Spleen (tissue), 11 donors: ENCODE measurements around the gene KCNC2. TPM values are rescaled to one million over a fixed set of nuclear protein-coding genes. Genes with fewer than 3 reads are reported as not detected.

ENCODE experiments used
- DNase-seq: peaks from one replicate; pipeline ENCODE4 v3.0.0-alpha.2; 2020
- H3K27ac ChIP-seq, 8 donors: fragments of 200-600 bp; sonication (generic) in 7 of 8; 1 replicate in 4 of 8; 2 replicates in 4 of 8; pipeline versions ENCODE4 v1.5.0 to v1.8.0; 2016 to 2021; ENCODE audit warnings: inconsistent platforms in 4 of 8, mild to moderate bottlenecking in 4 of 8, moderate library complexity in 1 of 8
- H3K27me3 ChIP-seq, 7 donors: fragments of 200-600 bp; sonication (generic) in 6 of 7; replicated peaks in 1 of 7; 1 replicate in 4 of 7; 2 replicates in 3 of 7; pipeline versions ENCODE4 v1.5.0 to v1.8.0; 2016 to 2021; ENCODE audit warnings: inconsistent platforms in 3 of 7, mild to moderate bottlenecking in 1 of 7
- H3K36me3 ChIP-seq, 6 donors: fragments of 200-600 bp; sonication (generic) in 5 of 6; 1 replicate in 4 of 6; 2 replicates in 2 of 6; pipeline versions ENCODE4 v1.5.0 to v1.8.0; 2016 to 2021; ENCODE audit warnings: inconsistent platforms in 2 of 6
- H3K4me1 ChIP-seq, 6 donors: fragments of 200-600 bp; sonication (generic) in 5 of 6; 1 replicate in 3 of 6; 2 replicates in 3 of 6; pipeline versions ENCODE4 v1.5.0 to v1.8.0; 2016 to 2021; ENCODE audit warnings: inconsistent platforms in 3 of 6
- H3K4me3 ChIP-seq, 8 donors: fragments of 200-600 bp; sonication (generic) in 7 of 8; 1 replicate in 4 of 8; 2 replicates in 4 of 8; pipeline versions ENCODE4 v1.5.0 to v1.8.0; 2016 to 2021; ENCODE audit warnings: inconsistent platforms in 4 of 8, mild to moderate bottlenecking in 4 of 8, moderate library complexity in 2 of 8
- H3K9me3 ChIP-seq, 8 donors: fragments of 200-600 bp; sonication (generic) in 7 of 8; 1 replicate in 4 of 8; 2 replicates in 4 of 8; pipeline versions ENCODE4 v1.5.0 to v1.8.0; 2016 to 2021; ENCODE audit warnings: inconsistent platforms in 4 of 8
- POLR2A ChIP-seq, 3 donors: fragments of 450-650 bp; IDR thresholded peaks; one replicate each; pipeline ENCODE4 v1.5.1; 2017; ENCODE audit warnings: antibody characterized with exemption in 3 of 3, mild to moderate bottlenecking in 1 of 3
- POLR2AphosphoS5 ChIP-seq, 3 donors: sonication (generic); formaldehyde crosslinking; IDR thresholded peaks; one replicate each; pipeline ENCODE4 v1.5.1; 2017; ENCODE audit warnings: antibody characterized with exemption in 3 of 3
- WGBS, 5 donors: extraction: QIAGEN DNeasy Blood & Tissue Kit in 3 of 5; methylation state at CpG; one replicate each; pipeline versions ENCODE4 v1.1.5 to v1.1.7; 2013 to 2018; 5-methylcytosine and 5-hydroxymethylcytosine counted together
- intact Hi-C: fragments of 100-400 bp; cut with DNase I; formaldehyde crosslinking; loops from one replicate; pipeline ENCODE4 v1.15.0; 2023; ENCODE audit warnings: low total_unique reads
- polyA plus RNA-seq, 3 donors: library from polyadenylated mRNA; stranded (reverse); fragments of 200-250 nt; gene quantifications; one replicate each; pipeline ENCODE4 v1.2.1, GENCODE V29; 2013
- total RNA-seq, 7 donors: library from RNA; depleted of rRNA in 3 of 7; stranded (reverse); fragments of >200 nt in 3 of 7; fragmentation: NEBNext Ultra II Directional in 4 of 7; extraction: Animal tissue kit (Norgen Biotek cat#: 25700) in 4 of 7; gene quantifications; one replicate each; pipeline versions ENCODE4 v1.1.0 to v1.2.1, GENCODE V29; 2016 to 2021
- TF ChIP-seq, protein P1 (sequence below), 11 experiments: fragments of 200-600 bp in 7 of 11; fragments of 450-650 bp in 4 of 11; sonication (generic) in 4 of 11; IDR thresholded peaks in 8 of 11; conservative IDR thresholded peaks in 3 of 11; 1 replicate in 7 of 11; 2 replicates in 4 of 11; pipeline versions ENCODE4 v1.4.0 to v1.8.0; 2016 to 2021; ENCODE audit warnings: antibody characterized with exemption in 11 of 11, inconsistent platforms in 4 of 11, mild to moderate bottlenecking in 1 of 11
- donor health status: healthy with polysubstance abuse.
- donor health status: DM: no; HTN: no; CAD: no; lungs with moderate emphysema.
- donor health status: DM: no; HTN: no; CAD: no.
- donor health status: Bipolar disorder and iron deficiency.
- donor health status: healthy.
- donor health status: DM: no; HTN: no; CAD: no.
- donor health status: DM: yes; HTN: yes; CAD: no.

Gene KCNC2
- total and polyA plus RNA-seq, 10 donors: not detected

DNA sequence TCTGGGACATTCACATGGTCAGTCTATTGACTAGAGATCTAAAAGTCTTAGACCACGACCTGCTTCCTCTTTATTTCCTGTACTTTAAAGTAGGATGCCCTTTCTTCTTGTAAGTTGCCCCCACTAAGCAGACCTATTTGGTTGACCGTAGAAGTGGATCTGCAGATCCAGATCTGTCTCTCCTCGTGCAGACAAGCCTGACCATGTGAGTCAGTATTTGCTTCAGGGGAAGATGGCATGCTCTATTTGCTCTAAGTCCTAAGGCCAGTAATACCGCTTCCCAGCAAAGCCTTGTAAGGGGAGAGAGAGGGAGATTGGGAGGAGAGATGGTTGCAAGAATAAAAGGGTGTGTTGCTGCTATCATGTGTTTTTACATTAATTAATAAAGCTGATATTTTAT is 46.8 kb downstream of the KCNC2 start:
- no peak for TF ChIP-seq POLR2AphosphoS5 (IDR thresholded peaks at IDR 0.05)
- no peak for TF ChIP-seq POLR2A (IDR thresholded peaks at IDR 0.05)
- TF ChIP-seq, protein P1, sequence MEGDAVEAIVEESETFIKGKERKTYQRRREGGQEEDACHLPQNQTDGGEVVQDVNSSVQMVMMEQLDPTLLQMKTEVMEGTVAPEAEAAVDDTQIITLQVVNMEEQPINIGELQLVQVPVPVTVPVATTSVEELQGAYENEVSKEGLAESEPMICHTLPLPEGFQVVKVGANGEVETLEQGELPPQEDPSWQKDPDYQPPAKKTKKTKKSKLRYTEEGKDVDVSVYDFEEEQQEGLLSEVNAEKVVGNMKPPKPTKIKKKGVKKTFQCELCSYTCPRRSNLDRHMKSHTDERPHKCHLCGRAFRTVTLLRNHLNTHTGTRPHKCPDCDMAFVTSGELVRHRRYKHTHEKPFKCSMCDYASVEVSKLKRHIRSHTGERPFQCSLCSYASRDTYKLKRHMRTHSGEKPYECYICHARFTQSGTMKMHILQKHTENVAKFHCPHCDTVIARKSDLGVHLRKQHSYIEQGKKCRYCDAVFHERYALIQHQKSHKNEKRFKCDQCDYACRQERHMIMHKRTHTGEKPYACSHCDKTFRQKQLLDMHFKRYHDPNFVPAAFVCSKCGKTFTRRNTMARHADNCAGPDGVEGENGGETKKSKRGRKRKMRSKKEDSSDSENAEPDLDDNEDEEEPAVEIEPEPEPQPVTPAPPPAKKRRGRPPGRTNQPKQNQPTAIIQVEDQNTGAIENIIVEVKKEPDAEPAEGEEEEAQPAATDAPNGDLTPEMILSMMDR (IDR thresholded peaks at IDR 0.05 in 8 of 11, conservative IDR thresholded peaks at IDR 0.05 in 3 of 11): no peak
- no peak for DNase-seq
- H3K27ac ChIP-seq: no peak overlapping the region
- no peaks in the 10 kb centered on the region for H3K36me3 ChIP-seq
- no peaks in the 10 kb centered on the region for H3K4me1 ChIP-seq
- intact Hi-C loops: no loop called here
- 53 to 63% (median 59%) methylated on average over 4 of the region's 4 CpGs for WGBS, 5 donors
- no peaks in the 10 kb centered on the region for H3K9me3 ChIP-seq
- H3K4me3 ChIP-seq: no peak overlapping the region
- H3K27me3 ChIP-seq: no peaks in the 10 kb centered on the region

DNA sequence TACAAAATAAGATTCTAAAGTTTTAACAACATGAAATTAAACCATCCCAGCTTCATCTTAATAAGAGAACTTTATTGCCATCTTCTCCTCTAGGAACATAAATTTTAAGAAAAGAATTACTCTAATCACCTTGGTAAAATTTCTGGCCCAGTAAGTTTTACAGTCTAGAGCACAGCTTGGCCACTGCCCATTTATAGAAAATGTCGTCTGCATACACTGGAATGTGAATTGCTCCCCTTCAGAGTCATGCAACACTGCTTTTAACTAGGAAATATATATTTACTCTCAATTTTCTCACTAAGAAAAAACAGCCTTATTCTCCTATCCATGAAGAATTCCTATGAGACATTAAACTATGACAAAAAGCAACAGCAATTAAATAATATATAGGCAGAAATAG is 48.2 kb downstream of the KCNC2 start:
- H3K36me3 ChIP-seq: no peaks in the 10 kb centered on the region
- H3K9me3 ChIP-seq: no peaks in the 10 kb centered on the region
- no peaks in the 10 kb centered on the region for H3K4me1 ChIP-seq
- TF ChIP-seq POLR2AphosphoS5 (IDR thresholded peaks at IDR 0.05) (no peak), POLR2A (IDR thresholded peaks at IDR 0.05) (no peak)
- TF ChIP-seq, protein P1 (IDR thresholded peaks at IDR 0.05 in 8 of 11, conservative IDR thresholded peaks at IDR 0.05 in 3 of 11): no peak
- 60 to 76% (median 65%) methylated on average over 1 of the region's 1 CpG for WGBS, 5 donors
- no peaks in the 10 kb centered on the region for H3K27me3 ChIP-seq
- intact Hi-C loops: no loop called here
- no peak for DNase-seq
- H3K27ac ChIP-seq: no peak overlapping the region
- H3K4me3 ChIP-seq: no peak overlapping the region

- Histone ChIP-seq H3K27ac (no peak overlapping the region), H3K4me1 (no peaks in the 10 kb centered on the region), H3K27me3 (no peaks in the 10 kb centered on the region), H3K4me3 (no peak overlapping the region), H3K9me3 (no peaks in the 10 kb centered on the region), H3K36me3 (no peaks in the 10 kb centered on the region)
- 86 to 91% (median 88%) methylated on average over 1 of the region's 1 CpG for WGBS, 5 donors
- TF ChIP-seq POLR2AphosphoS5 (IDR thresholded peaks at IDR 0.05): no peak
- intact Hi-C loops: no loop called here
- no peak for DNase-seq
Measured at GRCh38 chr12:75157385-75157784, 52.3 kb downstream of the KCNC2 start.

GRCh38 chr12:75155962-75156361 is 53.7 kb downstream of the KCNC2 start:
- H3K4me3 ChIP-seq: no peak overlapping the region
- TF ChIP-seq, protein P1 (IDR thresholded peaks at IDR 0.05 in 8 of 11, conservative IDR thresholded peaks at IDR 0.05 in 3 of 11): no peak
- TF ChIP-seq POLR2A (IDR thresholded peaks at IDR 0.05): no peak
- no peak for TF ChIP-seq POLR2AphosphoS5 (IDR thresholded peaks at IDR 0.05)
- H3K9me3 ChIP-seq: no peaks in the 10 kb centered on the region
- H3K4me1 ChIP-seq: no peaks in the 10 kb centered on the region
- no peak for DNase-seq
- intact Hi-C loops: no loop called here
- no peak overlapping the region for H3K27ac ChIP-seq
- H3K27me3 ChIP-seq: no peaks in the 10 kb centered on the region
- WGBS, 5 donors: 63 to 80% (median 74%) methylated on average over 2 of the region's 2 CpGs
- no peaks in the 10 kb centered on the region for H3K36me3 ChIP-seq

- no peak for DNase-seq
- H3K27ac ChIP-seq: no peak overlapping the region
- H3K9me3 ChIP-seq: no peaks in the 10 kb centered on the region
- H3K27me3 ChIP-seq: no peaks in the 10 kb centered on the region
- intact Hi-C loops: no loop called here
- H3K36me3 ChIP-seq: no peaks in the 10 kb centered on the region
- TF ChIP-seq, protein P1 (IDR thresholded peaks at IDR 0.05 in 8 of 11, conservative IDR thresholded peaks at IDR 0.05 in 3 of 11): no peak
- TF ChIP-seq POLR2AphosphoS5 (IDR thresholded peaks at IDR 0.05) (no peak), POLR2A (IDR thresholded peaks at IDR 0.05) (no peak)
- 63 to 81% (median 71%) methylated on average over 1 of the region's 1 CpG for WGBS, 5 donors
- H3K4me1 ChIP-seq: no peaks in the 10 kb centered on the region
- H3K4me3 ChIP-seq: no peak overlapping the region
Measured at GRCh38 chr12:75154388-75154787, 55.3 kb downstream of the KCNC2 start.
